IPS DF 6.9 (cell line): Measurements from ENCODE around the gene CKS1B.
A peak's percentile ranks its signal among the peaks of the same experiment; 100 is the strongest.
"Not testable (repeated sequence)": the region's sequence is repeated elsewhere in the genome, so short reads cannot be mapped to it uniquely, and the experiment has no call there.

Experiments
- DNase-seq: peaks from one replicate; pipeline ENCODE4 v3.0.0-alpha.2; 2013; ENCODE audit warnings: low read depth, low spot score
- H3K27ac ChIP-seq: one replicate; pipeline ENCODE4 v1.5.1; 2013; ENCODE audit warnings: low read length, control low read depth
- H3K27me3 ChIP-seq: 2 replicates; pipeline ENCODE4 v1.6.1; 2013; ENCODE audit warnings: mild to moderate bottlenecking, low read length; ENCODE audit not compliant: control insufficient read depth, insufficient read depth
- H3K36me3 ChIP-seq: 2 replicates; pipeline ENCODE4 v1.6.1; 2013; ENCODE audit warnings: low read length; ENCODE audit not compliant: control insufficient read depth, insufficient read depth
- H3K4me1 ChIP-seq: 2 replicates; pipeline ENCODE4 v1.6.1; 2013; ENCODE audit warnings: low read length; ENCODE audit not compliant: control insufficient read depth, insufficient read depth
- H3K4me3 ChIP-seq: 2 replicates; pipeline ENCODE4 v1.5.1; 2013; ENCODE audit warnings: mild to moderate bottlenecking, low read length
- H3K9me3 ChIP-seq: 2 replicates; pipeline ENCODE4 v1.6.1; 2013; ENCODE audit warnings: low read length, inconsistent platforms; ENCODE audit not compliant: control insufficient read depth, insufficient read depth
- WGBS: extraction: QIAGEN DNeasy Blood & Tissue Kit; methylation state at CpG from one replicate; pipeline ENCODE4 v1.1.7; 2013; ENCODE audit warnings: mixed read lengths, missing lambda C conversion rate; ENCODE audit not compliant: insufficient read length, insufficient coverage; 5-methylcytosine and 5-hydroxymethylcytosine counted together

The CKS1B gene

DNA sequence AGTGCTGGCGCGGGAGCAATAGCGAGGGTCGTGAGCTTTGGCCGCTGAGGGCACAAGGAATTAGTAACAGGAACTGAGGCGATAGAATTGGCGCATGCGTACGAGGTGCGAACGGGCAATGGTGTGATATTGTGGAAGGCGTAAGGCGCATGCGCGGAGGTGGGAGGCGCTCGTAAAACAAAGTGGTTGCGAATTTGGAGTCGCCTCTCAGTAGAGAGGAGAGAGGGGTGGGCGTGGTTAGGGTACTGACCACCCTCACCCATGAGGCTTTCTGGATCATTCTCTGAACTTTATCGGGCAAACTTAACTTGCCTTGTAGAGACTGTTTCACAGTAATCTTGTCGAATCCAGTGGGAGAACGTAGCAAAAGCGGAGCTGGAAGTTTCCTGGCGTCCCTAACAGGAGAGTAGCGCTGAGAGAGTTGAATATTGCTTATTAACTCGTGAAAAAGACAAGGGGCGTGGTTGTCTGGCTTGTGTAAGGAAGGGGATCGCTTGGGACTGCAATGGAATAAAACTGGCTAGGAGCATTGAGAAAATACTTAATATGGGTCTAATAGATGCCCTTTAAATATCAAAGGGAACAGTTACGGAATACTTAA, 427 bp downstream of the CKS1B start:
- no peaks in the 10 kb centered on the region for H3K9me3 ChIP-seq
- DNase-seq = no peak
- WGBS = no CpG with 5 or more reads among the region's 30 CpGs
- H3K4me1 ChIP-seq = peaks cover 8% of the 10 kb centered on the region; the same call in 1 of the 2 replicates
- H3K27me3 ChIP-seq = no peaks in the 10 kb centered on the region
- peaks cover 6% of the 10 kb centered on the region; the same call in 1 of the 2 replicates for H3K36me3 ChIP-seq
- peak overlapping the region; percentile 82 for H3K4me3 ChIP-seq
- peak overlapping the region; percentile 6 for H3K27ac ChIP-seq

DNA sequence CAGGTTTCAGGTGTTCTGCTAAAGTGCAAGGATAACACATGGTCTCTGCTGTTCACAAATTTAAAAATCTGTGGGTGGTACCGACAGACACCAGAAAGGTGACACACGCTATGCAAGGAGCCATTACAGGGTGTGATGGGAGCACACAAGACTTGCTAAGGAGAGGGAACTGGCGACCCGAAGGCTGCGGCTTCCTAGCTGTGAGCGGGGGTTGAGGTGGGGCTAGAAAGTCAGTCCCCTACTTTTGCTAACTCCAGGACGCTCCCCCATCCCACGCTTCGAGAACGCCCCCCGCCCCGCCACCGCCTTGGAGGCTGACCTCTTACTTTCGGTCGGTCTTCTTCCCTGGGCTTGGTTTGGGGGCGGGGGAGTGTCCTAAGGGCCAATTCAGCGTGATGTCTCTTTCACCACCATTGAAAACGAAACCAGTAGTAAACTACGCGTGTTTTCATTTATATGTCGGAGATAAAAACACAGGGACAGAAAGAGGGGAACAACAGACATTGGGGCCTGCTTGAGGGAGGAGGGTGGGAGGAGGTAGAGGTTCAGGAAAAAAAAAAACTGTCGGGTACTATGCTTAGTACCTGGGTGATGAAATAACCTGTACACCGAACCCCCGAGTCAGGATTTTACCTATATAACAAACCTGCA, 1.1 kb downstream of the CKS1B start:
- H3K4me1 ChIP-seq = peaks cover 8% of the 10 kb centered on the region; the same call in 1 of the 2 replicates
- WGBS = no CpG with 5 or more reads among the region's 24 CpGs
- peak overlapping the region; percentile 82; the same call in 1 of the 2 replicates for H3K4me3 ChIP-seq
- no peak for DNase-seq
- H3K27ac ChIP-seq = peak overlapping the region; percentile 6
- H3K36me3 ChIP-seq = peaks cover 6% of the 10 kb centered on the region; the same call in 1 of the 2 replicates
- H3K27me3 ChIP-seq = no peaks in the 10 kb centered on the region
- H3K9me3 ChIP-seq = no peaks in the 10 kb centered on the region

DNA sequence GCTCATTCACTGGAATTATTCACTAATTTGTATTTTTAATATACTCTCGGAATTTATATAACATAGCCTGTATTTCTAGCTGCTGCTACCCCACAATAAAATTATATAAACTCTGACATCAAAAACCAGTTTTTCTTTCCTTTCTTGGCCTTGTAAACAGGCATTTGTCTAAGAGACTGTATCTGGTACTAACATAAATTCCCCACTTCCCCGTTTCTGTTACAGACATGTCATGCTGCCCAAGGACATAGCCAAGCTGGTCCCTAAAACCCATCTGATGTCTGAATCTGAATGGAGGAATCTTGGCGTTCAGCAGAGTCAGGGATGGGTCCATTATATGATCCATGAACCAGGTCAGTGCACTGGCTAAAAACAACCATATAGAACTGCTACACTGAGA, 3.3 kb downstream of the CKS1B start:
- no CpG with 5 or more reads among the region's 3 CpGs for WGBS
- H3K36me3 ChIP-seq, H3K9me3 ChIP-seq, H3K4me1 ChIP-seq, H3K4me3 ChIP-seq, DNase-seq, H3K27me3 ChIP-seq, H3K27ac ChIP-seq: not testable (repeated sequence)

DNA sequence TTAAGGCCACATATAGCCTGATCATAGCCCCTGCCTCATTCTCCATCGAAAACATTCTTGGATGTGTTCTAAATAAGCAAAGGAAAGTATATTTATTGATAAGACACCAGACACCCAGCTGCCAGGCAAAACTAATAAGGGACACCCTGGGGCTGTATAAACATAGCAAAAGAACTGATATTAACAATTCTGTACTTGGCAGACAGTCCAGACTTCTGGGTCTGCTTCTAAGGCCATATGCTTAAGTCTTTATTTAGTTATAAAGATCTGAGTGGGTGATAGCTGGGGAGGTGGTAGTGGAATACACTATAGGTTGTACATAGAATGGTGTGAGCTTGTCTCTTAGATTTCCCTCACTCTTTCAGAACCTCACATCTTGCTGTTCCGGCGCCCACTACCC, 3.9 kb downstream of the CKS1B start:
- Histone ChIP-seq H3K27me3 (no peaks in the 10 kb centered on the region), H3K36me3 (peaks cover 6% of the 10 kb centered on the region; the same call in 1 of the 2 replicates), H3K4me3 (no peak overlapping the region), H3K27ac (no peak overlapping the region), H3K4me1 (no peaks in the 10 kb centered on the region), H3K9me3 (no peaks in the 10 kb centered on the region)
- WGBS = no CpG with 5 or more reads among the region's 3 CpGs
- DNase-seq = no peak

DNA sequence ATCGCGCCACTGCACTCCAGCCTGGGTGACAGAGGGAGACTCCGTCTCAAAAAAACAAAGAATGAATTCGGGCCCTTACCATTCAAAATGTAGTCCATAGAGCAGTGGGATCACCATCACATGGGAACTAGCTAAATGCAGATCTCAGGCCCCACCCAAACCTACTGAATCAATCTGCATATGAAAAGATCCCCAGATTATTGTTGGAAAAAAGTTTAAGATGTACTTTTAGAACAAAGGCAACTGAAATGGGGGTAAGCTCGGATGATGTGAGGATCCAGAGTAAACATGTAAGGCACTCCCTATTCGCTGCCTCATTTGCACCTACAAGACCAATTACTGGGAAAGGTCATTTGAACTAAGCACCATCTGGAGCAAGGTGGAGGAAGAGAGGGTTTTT, 7.9 kb downstream of the CKS1B start:
- no peak overlapping the region for H3K27ac ChIP-seq
- H3K36me3 ChIP-seq = peaks cover 6% of the 10 kb centered on the region; the same call in 1 of the 2 replicates
- H3K4me1 ChIP-seq = no peaks in the 10 kb centered on the region
- no CpG with 5 or more reads among the region's 6 CpGs for WGBS
- no peak for DNase-seq
- peak overlapping the region; percentile 23; the same call in 1 of the 2 replicates for H3K4me3 ChIP-seq
- H3K9me3 ChIP-seq = no peaks in the 10 kb centered on the region
- H3K27me3 ChIP-seq = no peaks in the 10 kb centered on the region

DNA sequence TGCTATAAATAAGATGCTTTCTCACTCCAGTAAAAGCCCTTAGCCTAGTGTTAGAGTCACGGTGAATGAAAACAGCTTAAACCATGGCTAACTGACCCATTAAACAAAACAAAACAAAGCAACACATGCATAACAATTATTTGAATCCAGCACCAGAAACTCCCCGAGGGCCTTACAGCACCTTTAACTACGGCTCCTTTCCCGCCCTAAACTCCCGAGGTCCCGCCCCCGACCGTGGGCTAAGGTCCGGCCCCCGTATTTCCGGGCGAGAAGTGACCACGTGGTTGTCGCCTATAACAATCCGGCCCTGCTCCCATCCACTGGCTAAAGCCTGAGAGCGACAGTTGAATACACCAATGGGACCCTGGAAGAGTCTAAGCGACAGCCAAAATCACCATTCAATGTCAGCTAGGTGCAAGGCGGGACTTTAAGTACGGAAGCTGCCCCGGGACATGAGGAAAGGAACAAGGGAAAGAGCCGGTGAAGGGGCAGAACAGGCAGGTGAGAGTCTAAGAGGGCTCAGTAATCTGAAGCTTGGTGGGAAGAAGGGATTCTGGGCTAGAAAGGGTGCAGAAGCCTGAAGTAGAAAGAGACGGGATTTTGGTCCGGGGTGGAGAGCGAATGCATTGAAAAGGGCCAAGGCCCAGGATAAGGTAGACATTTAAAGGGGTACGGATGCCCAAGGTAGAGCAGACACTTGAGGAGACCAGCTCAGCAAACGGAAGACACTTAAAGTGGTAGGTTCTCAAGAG, 8.6 kb downstream of the CKS1B start, which contains the start of gene FLAD1:
FLAD1 (plus strand) TSS at position 448 of the 752 bp plus-strand sequence. CDS start 351 bp downstream, outside the sequence.
- DNase-seq = peak; percentile 100
- WGBS = no CpG with 5 or more reads among the region's 26 CpGs
- Histone ChIP-seq H3K9me3 (no peaks in the 10 kb centered on the region), H3K4me1 (no peaks in the 10 kb centered on the region), H3K36me3 (peaks cover 9% of the 10 kb centered on the region), H3K4me3 (peak within 1 kb of the TSS; percentile 88), H3K27ac (no peak within 1 kb of the TSS), H3K27me3 (no peaks in the 10 kb centered on the region)

DNA sequence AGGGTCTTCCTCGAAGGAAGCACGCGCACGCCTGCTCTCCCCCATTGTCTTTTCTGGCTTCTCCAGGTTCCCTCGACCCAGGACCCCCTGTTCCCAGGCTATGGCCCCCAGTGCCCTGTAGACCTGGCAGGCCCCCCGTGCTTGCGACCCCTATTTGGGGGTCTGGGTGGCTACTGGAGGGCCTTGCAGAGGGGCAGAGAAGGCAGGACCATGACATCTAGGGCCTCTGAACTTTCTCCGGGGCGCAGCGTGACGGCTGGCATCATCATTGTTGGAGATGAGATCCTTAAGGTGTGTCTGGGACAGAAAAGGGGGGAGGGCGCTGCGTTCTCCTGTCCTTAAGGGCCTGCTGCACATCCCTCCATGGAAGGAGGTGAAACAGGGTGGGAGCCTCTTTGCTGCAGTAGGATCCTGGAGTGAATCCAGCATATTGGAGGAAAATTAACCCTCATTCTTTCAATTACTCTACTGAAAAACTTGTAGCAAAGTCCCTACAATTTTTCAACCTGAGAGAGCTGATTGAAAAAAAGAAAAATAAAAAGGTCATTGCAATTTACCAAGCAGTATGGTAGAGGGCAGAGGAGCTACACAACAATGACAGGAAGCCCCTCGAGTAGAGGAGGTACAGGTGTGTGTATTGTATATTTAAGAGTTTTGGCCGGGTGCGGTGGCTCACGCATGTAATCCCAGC, 9.4 kb downstream of the CKS1B start:
- Histone ChIP-seq H3K27ac (no peak overlapping the region), H3K36me3 (peaks cover 16% of the 10 kb centered on the region), H3K4me1 (no peaks in the 10 kb centered on the region), H3K9me3 (no peaks in the 10 kb centered on the region), H3K4me3 (peak overlapping the region; percentile 88; the same call in 1 of the 2 replicates), H3K27me3 (no peaks in the 10 kb centered on the region)
- no peak for DNase-seq
- WGBS = no CpG with 5 or more reads among the region's 17 CpGs

DNA sequence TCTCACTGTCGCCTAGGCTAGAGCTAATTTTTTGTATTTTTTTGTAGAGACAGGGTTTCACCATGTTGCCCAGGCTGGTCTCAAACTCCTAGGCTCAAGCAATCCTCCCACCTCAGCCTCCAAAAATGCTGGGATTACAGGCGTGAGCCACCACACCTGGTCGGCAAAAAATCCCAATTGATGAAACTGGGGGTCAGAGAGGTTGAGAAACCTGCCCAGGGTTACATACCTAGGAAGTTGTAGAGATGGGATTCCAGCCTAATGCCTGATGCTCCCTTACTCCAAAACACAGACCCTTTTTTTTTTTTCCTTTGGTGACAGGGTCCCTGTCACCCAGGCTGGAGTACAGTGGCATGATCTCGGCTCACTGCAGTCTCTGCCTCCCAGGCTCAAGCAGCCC, 12.3 kb downstream of the CKS1B start:
- H3K27ac ChIP-seq, H3K4me1 ChIP-seq, DNase-seq, H3K4me3 ChIP-seq, H3K27me3 ChIP-seq, H3K9me3 ChIP-seq: not testable (repeated sequence)
- H3K36me3 ChIP-seq = peaks cover 22% of the 10 kb centered on the region
- no CpG with 5 or more reads among the region's 4 CpGs for WGBS

DNA sequence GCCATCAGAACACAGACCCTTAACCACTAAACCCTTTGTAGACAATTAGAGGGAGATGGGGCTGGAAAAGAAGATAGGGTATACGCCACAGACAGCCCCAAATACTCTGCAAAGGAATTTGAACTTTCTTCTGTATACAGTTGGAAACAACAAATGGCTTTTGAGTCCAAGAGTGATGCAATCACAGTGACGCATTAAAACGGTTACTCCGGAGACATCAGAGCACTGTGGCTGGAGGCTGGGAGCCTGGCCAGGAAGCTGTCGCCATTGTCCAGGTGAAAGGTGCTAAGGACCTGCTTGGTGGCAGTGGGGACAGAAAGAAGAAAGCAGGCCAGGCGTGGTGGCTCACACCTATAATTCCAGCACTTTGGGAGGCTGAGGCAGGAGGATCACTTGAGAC, 12.8 kb downstream of the CKS1B start:
- WGBS = no CpG with 5 or more reads among the region's 6 CpGs
- Histone ChIP-seq H3K9me3 (no peaks in the 10 kb centered on the region), H3K4me1 (no peaks in the 10 kb centered on the region), H3K27ac (no peak overlapping the region), H3K4me3 (no peak overlapping the region), H3K27me3 (no peaks in the 10 kb centered on the region), H3K36me3 (peaks cover 22% of the 10 kb centered on the region)
- no peak for DNase-seq
